ENCODE data around the gene BLID. TPM values are rescaled to one million over a fixed set of nuclear protein-coding genes. Genes with fewer than 3 reads are reported as not detected.

Gene BLID
- polyA plus RNA-seq, 1 donor from 2014 or later = not detected

DNA sequence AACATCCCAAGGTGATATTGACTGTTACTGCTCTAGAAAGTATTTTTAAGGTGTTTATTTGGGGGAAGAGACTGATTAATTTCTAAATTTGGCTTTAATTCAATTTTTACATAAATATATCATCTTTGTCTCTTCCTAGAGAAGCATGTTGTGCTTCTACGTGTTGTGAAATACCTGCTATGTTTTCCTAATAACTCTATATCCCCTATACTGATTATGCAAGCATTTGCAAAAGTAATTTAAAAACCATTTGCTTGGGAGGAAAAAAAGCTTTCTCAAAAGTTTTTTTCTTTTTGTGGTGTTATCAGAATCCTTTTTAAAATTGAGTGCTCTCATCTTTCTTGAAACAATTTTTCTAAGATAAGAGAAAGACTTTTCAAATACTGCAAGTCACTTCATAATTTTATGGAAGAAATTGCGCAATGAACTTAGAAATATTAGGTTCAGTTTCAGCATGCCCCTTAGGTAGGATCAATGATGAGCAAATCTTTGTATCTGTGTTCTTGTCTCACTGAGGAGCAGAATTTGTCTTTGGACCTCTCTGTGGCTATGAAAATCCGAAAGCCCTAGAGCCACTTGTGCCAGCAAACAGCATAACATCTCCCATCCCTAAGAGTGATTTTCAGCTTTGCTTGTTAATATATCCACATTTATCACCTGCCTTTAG is 7.4 kb upstream of the BLID start:
- H3K79me2 ChIP-seq (replicated peaks; ENCODE audit: insufficient read depth, low read length) = no peaks in the 10 kb centered on the region
- no peaks in the 10 kb centered on the region for H3K9me2 ChIP-seq (ENCODE audit: insufficient read depth, low read length)
- no peak overlapping the region for H3K4me2 ChIP-seq (ENCODE audit: low read length)
- H3K9me3 ChIP-seq (ENCODE audit: low read length) = no peaks in the 10 kb centered on the region
- no peak for TF ChIP-seq SMC3 (conservative IDR thresholded peaks at IDR 0.05; ENCODE audit: poor library complexity)
- TF ChIP-seq EP300 (conservative IDR thresholded peaks at IDR 0.05; ENCODE audit: poor library complexity, severe bottlenecking) = no peak
- TF ChIP-seq TAF1 (IDR thresholded peaks at IDR 0.05; ENCODE audit: low read depth) = no peak
- TF ChIP-seq, protein P1, sequence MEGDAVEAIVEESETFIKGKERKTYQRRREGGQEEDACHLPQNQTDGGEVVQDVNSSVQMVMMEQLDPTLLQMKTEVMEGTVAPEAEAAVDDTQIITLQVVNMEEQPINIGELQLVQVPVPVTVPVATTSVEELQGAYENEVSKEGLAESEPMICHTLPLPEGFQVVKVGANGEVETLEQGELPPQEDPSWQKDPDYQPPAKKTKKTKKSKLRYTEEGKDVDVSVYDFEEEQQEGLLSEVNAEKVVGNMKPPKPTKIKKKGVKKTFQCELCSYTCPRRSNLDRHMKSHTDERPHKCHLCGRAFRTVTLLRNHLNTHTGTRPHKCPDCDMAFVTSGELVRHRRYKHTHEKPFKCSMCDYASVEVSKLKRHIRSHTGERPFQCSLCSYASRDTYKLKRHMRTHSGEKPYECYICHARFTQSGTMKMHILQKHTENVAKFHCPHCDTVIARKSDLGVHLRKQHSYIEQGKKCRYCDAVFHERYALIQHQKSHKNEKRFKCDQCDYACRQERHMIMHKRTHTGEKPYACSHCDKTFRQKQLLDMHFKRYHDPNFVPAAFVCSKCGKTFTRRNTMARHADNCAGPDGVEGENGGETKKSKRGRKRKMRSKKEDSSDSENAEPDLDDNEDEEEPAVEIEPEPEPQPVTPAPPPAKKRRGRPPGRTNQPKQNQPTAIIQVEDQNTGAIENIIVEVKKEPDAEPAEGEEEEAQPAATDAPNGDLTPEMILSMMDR (IDR thresholded peaks at IDR 0.05; ENCODE audit: poor library complexity, severe bottlenecking) = no peak
- no peak for TF ChIP-seq REST (IDR thresholded peaks at IDR 0.05; ENCODE audit: borderline replicate concordance)
- no peak for TF ChIP-seq RAD21 (conservative IDR thresholded peaks at IDR 0.05)
- no peak for TF ChIP-seq EZH2 (IDR thresholded peaks at IDR 0.05; ENCODE audit: borderline replicate concordance, insufficient read depth, low read length, poor library complexity, severe bottlenecking)
- no peak for TF ChIP-seq POLR2AphosphoS5 (IDR thresholded peaks at IDR 0.05)
- no peak for TF ChIP-seq MXI1 (conservative IDR thresholded peaks at IDR 0.05; ENCODE audit: poor library complexity, severe bottlenecking)
- no peak overlapping the region for H3K27ac ChIP-seq (ENCODE audit: low read length)
- H3K27me3 ChIP-seq (ENCODE audit: insufficient read depth, low read depth, low read length) = no peaks in the 10 kb centered on the region
- H3K4me3 ChIP-seq (ENCODE audit: low read length) = no peak overlapping the region
- H3F3A ChIP-seq (ENCODE audit: insufficient read depth, low read length, poor library complexity, severe bottlenecking) = no peaks in the 10 kb centered on the region
- no peaks in the 10 kb centered on the region for H3K36me3 ChIP-seq (ENCODE audit: insufficient read depth, low read length)
- H2AFZ ChIP-seq (ENCODE audit: low read depth, low read length) = no peak overlapping the region
- H4K20me1 ChIP-seq (ENCODE audit: insufficient read depth) = no peaks in the 10 kb centered on the region
- no peak overlapping the region for H3K9ac ChIP-seq (ENCODE audit: low read length)

DNA sequence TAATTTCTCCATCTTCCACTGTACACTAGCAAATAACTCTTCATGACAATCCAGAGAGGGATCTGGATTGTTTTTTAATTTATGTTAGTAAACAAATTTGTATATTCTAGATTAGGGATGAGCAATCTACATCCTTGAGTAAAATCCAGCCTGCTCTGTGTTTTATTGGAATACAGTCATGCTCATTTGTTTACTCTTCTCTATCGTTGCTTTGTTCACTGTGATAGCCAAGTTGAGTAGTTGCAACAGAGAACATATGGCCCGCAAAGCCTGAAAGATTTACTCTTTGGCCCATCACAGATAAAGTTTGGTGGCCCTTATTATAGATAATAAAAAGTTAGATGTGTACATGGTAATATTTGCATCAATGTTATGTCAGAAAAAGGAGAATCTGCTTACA is 6.2 kb upstream of the BLID start:
- Histone ChIP-seq H4K20me1 (ENCODE audit: insufficient read depth) (no peaks in the 10 kb centered on the region), H3F3A (ENCODE audit: insufficient read depth, low read length, poor library complexity, severe bottlenecking) (no peaks in the 10 kb centered on the region), H3K27me3 (ENCODE audit: insufficient read depth, low read depth, low read length) (no peaks in the 10 kb centered on the region), H3K27ac (ENCODE audit: low read length) (no peak overlapping the region), H3K79me2 (replicated peaks; ENCODE audit: insufficient read depth, low read length) (no peaks in the 10 kb centered on the region), H3K4me3 (ENCODE audit: low read length) (no peak overlapping the region), H3K4me2 (ENCODE audit: low read length) (no peak overlapping the region), H3K9me3 (ENCODE audit: low read length) (no peaks in the 10 kb centered on the region), H3K9me2 (ENCODE audit: insufficient read depth, low read length) (no peaks in the 10 kb centered on the region), H3K36me3 (ENCODE audit: insufficient read depth, low read length) (no peaks in the 10 kb centered on the region), H2AFZ (ENCODE audit: low read depth, low read length) (no peak overlapping the region), H3K9ac (ENCODE audit: low read length) (no peak overlapping the region)
- no peak for TF ChIP-seq SMC3 (conservative IDR thresholded peaks at IDR 0.05; ENCODE audit: poor library complexity)
- TF ChIP-seq RAD21 (conservative IDR thresholded peaks at IDR 0.05) = no peak
- no peak for TF ChIP-seq REST (IDR thresholded peaks at IDR 0.05; ENCODE audit: borderline replicate concordance)
- no peak for TF ChIP-seq MXI1 (conservative IDR thresholded peaks at IDR 0.05; ENCODE audit: poor library complexity, severe bottlenecking)
- TF ChIP-seq POLR2AphosphoS5 (IDR thresholded peaks at IDR 0.05) = no peak
- TF ChIP-seq EP300 (conservative IDR thresholded peaks at IDR 0.05; ENCODE audit: poor library complexity, severe bottlenecking) = no peak
- TF ChIP-seq, protein P1 (IDR thresholded peaks at IDR 0.05; ENCODE audit: poor library complexity, severe bottlenecking) = no peak
- TF ChIP-seq TAF1 (IDR thresholded peaks at IDR 0.05; ENCODE audit: low read depth) = no peak
- TF ChIP-seq EZH2 (IDR thresholded peaks at IDR 0.05; ENCODE audit: borderline replicate concordance, insufficient read depth, low read length, poor library complexity, severe bottlenecking) = no peak

Data from neural cell (in vitro differentiated cells).